Stimulated activated CD8-positive, alpha-beta memory T cell treated with anti-CD3 and anti-CD28 coated beads, Interleukin-15, amount 100 ng/mL, for 48 hours (primary cell): ENCODE results near the gene BRINP2.

Source experiments
- DNase-seq, 2 donors: peaks; one replicate each; pipeline ENCODE4 v3.0.0-alpha.2; 2020; ENCODE audit warnings: low read depth in 2 of 2

Gene BRINP2

GRCh38 chr1:177170756-177171535 lies at the start of gene BRINP2:
Gene BRINP2, plus strand, starts transcription at chr1:177170958. Its CDS starts 58,919 bp downstream, at chr1:177229877.
- no peak for DNase-seq

GRCh38 chr1:177122461-177123251 lies 48.1 kb upstream of the BRINP2 start:
- no peak for DNase-seq

GRCh38 chr1:177124577-177125278 lies 46.0 kb upstream of the BRINP2 start:
- DNase-seq, result no peak

- no peak for DNase-seq
Observed at GRCh38 chr1:177126267-177126666, 44.5 kb upstream of the BRINP2 start.

- DNase-seq, result no peak
Observed at GRCh38 chr1:177128665-177129281, 42.0 kb upstream of the BRINP2 start.

GRCh38 chr1:177130451-177130945 lies 40.3 kb upstream of the BRINP2 start:
- DNase-seq, result no peak

- DNase-seq, result no peak
Observed at GRCh38 chr1:177131723-177132122, 39.0 kb upstream of the BRINP2 start.

- DNase-seq, result no peak
Observed at GRCh38 chr1:177132141-177132540, 38.6 kb upstream of the BRINP2 start.

- DNase-seq, result no peak
Observed at GRCh38 chr1:177133977-177134538, 36.7 kb upstream of the BRINP2 start.

GRCh38 chr1:177135250-177135649 lies 35.5 kb upstream of the BRINP2 start:
- no peak for DNase-seq

GRCh38 chr1:177137814-177138213 lies 32.9 kb upstream of the BRINP2 start:
- DNase-seq, result no peak

GRCh38 chr1:177138347-177138746 lies 32.4 kb upstream of the BRINP2 start:
- DNase-seq, result no peak

- no peak for DNase-seq
Observed at GRCh38 chr1:177142010-177142409, 28.7 kb upstream of the BRINP2 start.

GRCh38 chr1:177142791-177143271 lies 27.9 kb upstream of the BRINP2 start:
- DNase-seq, result no peak

GRCh38 chr1:177145106-177146070 lies 25.4 kb upstream of the BRINP2 start:
- DNase-seq, result no peak

- DNase-seq, result no peak
Observed at GRCh38 chr1:177146499-177146898, 24.3 kb upstream of the BRINP2 start.

- DNase-seq, result no peak
Observed at GRCh38 chr1:177162243-177162642, 8.5 kb upstream of the BRINP2 start.

- no peak for DNase-seq
Observed at GRCh38 chr1:177163844-177164379, 6.8 kb upstream of the BRINP2 start.

- no peak for DNase-seq
Observed at GRCh38 chr1:177164380-177165068, 6.2 kb upstream of the BRINP2 start, which contains the start of gene ASTN1. Gene ASTN1, minus strand, starts transcription at chr1:177164712. Its CDS starts 36 bp downstream, at chr1:177164676.
